Measurements from ENCODE around the gene FAM47C.
"Not testable (repeated sequence)": the region's sequence is repeated elsewhere in the genome, so short reads cannot be mapped to it uniquely, and the experiment has no call there.

- TF ChIP-seq CTCF (conservative IDR thresholded peaks at IDR 0.05; ENCODE audit: low read length); EZH2phosphoT487 (IDR thresholded peaks at IDR 0.05; ENCODE audit: borderline replicate concordance, low read depth, low read length): not testable (repeated sequence)
Observed at GRCh38 chrX:37038814-37039213, 30.6 kb downstream of the FAM47C start.

Measured in OCI-LY7 (cell line).